Left kidney (tissue), 2 donors: ENCODE measurements around the gene ARFGAP1. TPM values are rescaled to one million over a fixed set of nuclear protein-coding genes. Genes with fewer than 3 reads are reported as not detected.

Experiments used
- DNase-seq: peaks from one replicate; pipeline ENCODE4 v3.0.0-alpha.2; 2013
- polyA plus RNA-seq: library from polyadenylated mRNA; unstranded; fragments of 120-200 nt; gene quantifications from one replicate; pipeline ENCODE4 v1.2.1, GENCODE V29; 2013; ENCODE audit not compliant: insufficient read length

ARFGAP1 gene
- polyA plus RNA-seq, 1 donor: 67.1 TPM

DNA sequence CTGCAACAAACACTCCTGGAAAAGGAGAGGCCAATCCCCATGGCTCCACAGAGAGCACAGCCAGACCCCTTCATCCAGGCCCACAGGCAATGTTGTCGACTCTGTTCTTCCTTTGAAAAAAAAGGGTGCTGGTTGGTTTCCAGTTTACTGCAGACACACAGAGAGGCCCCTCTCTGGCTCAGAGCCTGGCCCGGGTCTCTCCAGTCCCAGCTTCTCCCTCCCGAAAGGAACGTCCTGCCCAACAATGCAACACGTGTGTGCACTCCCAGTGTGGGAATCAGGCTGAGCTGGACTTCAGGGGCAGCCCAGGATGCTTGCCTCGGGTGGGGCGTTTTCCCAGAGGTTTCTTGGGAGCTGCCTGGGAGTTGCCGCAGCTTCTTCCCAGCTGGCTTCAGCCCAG is 13.8 kb upstream of the ARFGAP1 start:
- no peak for DNase-seq

DNA sequence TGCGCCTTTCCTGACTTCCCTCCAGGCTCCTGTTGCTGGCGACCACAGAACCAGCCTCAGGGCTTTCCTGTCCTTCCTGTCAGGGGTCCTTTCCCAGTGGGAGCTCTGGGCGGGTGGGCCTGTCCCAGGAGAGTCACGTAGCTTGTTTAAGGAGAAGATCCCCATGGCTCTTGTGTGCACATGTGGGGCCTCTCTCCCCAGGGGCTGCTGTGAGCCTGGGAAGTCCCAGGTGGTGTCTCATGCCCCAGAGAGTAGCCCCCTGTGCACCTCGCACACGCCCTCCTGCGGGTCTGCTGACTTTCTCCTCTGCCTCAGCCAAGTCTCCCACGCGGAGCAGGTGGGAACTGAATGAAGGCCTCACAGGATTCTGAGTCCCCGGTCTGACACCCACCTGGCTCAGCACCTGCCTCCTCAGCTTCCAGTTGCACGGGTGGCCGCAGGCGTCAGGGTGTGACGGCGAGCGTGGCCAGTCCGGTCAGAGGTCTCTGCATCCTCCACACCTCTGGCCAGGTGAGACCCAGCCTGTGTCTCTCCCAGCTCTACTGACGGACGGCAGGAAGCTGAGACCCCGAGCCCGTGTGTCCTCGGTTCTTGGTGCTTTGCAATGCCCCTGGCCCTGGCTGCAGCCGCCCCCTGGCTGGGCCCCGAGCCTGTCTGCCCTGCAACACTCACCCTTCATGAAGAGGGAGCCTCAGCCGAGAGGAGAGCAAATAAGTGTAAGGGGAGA is 12.7 kb upstream of the ARFGAP1 start:
- DNase-seq: no peak

DNA sequence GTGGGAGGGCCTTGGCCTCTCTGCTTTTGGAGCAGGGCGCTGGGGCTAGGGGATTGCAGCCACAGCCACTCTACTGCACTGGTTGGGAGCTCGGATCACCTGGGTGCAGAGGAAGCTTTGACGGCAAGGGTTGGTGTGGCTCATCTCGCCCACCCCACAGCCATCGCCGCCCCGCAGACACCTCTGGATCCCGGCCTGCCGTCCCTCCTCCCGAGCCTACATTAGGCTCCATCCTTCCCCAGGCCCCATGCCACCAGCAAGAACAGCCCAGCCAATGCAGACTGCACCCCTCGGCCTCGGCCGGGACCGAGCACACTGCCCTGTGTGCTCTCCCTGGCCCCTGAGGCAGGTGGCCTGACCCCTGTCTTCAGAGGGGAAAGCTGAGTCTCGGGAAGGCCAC is 12.1 kb upstream of the ARFGAP1 start:
- no peak for DNase-seq

DNA sequence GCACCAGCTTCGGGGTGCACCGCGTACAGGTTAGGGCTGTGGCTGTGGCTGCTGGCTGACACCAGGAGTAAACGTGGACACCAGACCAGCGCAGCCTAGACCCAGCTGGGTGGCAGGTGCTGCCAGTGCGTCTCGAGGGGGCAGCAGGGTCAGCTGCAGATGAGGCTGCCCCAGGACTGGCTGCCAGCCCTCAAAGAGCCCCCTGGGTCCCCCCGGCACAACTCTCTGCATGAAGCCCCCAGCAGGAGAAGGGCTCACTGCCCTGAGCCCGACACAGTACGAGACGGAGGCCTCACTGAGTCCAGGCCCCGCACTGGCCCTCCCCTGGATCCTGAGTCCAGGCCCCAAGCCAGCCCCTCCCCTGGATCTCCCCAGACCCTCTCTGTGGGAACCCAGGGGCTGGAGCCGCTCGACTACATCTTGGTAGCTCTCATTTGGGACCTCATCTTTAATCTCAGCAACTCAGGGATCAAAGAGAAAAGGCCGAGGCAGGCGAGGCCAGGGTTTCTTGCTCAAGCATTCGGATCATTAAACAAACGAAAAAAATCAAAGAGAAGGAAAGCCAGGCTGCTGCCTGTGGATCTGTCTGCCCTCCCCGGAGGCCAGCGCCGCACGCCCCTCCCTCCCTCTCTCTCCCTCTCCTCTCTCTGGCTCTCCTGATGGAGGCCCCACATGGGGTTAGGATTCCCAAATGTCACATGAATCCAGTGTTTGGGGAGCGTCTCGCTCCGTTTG is 11.4 kb upstream of the ARFGAP1 start:
- peak; percentile 75 for DNase-seq

DNA sequence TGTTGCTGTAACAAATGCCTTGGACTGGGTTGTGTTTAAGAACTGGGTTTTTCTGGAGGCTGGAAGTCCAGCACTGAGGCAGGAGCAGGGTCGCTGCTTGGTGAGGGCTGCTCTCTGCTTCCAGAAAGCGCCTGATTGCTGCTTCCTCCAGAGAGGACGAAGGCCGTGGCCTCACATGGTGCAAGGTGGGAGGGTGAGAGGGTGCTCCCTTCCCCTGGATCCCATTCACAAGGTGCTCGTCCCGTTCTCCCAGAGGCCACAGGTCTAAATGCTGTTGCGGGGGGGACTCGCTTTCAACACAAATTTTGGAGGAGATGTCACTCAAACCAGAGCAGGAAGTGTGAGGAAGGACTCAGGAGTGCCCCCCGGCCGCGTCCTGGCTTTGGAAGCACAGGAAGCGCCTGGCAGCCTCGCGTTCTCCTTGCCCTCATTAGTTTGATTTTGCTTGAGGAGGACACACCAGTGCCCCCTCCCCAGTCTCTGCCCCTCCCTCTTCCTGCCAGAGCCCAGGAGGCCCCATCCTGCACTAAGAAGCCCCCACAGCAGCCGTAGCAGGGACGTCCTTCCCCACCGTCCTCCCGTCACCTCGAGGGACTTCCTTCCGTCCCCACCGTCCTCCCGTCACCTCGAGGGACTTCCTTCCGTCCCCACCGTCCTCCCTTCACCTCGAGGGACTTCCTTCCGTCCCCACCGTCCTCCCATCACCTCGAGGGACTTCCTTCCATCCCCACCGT is 10.7 kb upstream of the ARFGAP1 start:
- no peak for DNase-seq

DNA sequence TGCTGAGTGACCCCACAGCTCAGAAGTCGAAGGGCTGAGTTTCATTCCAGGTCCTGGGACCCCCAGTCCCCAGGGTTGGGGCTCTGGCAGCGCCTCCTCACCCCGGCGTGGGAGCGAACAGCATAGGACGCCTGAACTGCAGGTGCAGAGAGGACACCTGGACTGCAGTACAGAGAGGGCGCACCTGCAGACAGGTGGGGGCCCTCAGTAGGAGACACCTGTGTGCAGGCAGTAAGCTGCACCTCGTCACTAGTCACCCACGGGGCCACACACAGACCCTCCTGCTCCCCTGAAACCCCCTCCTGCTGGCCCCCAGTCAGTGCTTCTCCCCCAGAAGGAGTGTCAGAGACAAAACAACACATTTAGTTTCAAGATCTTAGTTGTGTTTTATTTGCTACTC is 9.8 kb upstream of the ARFGAP1 start:
- no peak for DNase-seq

DNA sequence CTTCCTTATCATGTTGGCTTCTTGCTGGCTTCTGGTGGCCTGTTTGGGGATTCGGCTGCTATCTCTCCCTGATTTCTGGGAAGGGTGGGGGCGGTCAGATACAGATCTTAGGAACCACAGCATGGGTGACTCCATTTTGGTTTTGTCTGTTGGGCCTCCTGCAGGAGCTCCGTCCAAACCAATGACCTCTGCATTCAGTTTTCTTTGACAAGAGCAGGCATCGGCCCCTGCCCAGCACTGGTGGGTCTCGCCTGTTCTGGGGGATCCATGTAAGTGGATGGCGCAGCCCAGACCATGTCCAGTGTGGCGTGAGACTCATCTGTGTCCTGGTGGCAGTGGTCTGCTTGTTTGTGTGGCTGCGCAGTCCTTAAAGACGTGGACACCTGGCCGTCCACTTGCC is 8.6 kb upstream of the ARFGAP1 start:
- DNase-seq: no peak

DNA sequence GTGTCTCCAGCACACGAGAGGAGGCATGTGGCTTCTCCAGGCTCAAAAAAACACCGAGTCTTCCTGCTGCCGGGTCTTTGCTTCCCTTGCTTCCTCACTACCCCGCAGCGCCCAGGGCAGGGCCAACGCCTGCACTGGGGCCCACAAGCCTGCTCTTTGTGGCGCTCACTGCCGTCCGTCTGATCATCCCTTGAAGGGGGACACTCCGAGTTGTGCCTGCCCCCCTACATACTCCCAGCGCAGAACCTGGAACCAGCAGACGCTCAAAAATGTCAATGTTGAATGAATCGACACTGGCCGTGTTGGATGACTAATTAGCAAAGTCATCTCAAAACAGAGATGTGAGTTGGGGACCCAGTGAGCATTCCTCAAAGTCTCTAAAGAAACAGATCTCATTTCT is 8.1 kb upstream of the ARFGAP1 start:
- DNase-seq: no peak

DNA sequence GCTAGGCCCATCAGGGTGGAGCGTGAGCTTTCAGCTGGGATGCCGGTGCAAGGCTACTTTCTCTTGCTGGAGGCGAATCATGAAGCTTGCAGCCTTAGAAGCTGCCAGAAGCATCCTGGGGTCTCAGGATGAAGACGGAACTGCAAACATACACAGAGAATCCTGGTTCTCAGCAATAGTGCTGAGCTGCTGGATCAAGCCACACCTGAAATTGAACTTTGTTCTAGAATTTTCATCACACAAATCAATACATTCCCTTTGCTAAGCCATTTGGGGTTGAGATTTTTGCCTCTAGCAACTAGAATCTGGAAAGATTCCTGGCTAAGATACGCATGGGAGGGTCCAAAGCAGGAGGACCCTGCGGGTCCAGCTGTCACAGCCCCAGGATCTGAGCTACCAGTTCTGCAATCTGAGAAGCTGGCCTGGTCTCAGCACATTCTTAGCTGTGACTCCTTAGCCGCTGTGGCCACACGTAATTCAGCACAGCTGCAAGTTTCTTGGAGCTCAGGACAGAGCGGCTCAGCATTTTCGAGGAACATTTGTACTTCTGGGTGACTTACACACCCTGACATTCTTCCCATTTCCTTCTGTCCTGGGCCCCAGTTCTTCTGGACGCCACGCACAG is 6.6 kb upstream of the ARFGAP1 start:
- no peak for DNase-seq

DNA sequence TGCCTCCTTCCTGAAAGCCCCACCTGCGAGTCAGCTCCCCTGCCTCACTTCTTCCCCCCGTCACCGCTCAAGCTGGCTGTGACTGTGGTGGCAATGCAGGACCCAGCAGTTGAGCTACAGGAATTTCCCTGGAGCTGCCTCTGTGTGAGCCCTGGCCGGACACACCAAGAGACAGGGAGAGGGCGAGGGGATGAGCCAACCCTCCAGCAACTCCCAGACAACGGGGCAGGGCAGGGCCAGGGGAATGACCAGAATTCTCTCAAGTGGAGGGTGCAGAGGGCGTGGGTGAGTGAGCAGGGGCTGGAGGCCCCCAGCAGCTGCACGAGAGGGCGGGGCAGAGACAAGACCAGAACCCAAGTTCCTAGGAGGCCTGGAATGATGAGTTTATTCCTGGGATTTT is 4.9 kb upstream of the ARFGAP1 start:
- DNase-seq: no peak

DNA sequence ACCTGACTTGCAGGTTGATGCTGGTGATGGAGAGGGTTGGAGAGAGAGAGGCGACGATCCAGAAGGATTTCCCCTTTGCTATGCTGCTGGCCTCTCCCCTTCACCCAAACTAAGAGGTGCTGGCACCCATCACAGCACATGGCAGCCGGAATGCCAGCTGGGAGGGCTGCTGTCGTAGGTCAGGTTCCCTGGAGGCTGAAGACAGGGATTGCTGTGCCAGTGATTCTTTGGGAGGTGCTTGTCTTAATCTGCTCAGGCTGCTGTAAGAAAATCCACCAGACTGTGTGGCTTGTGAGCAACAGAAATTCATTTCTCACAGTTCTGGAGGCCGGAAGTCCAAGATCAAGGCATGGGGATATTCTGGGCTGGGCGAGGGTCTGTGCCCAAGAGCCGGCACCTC is 4.4 kb upstream of the ARFGAP1 start:
- DNase-seq: no peak

DNA sequence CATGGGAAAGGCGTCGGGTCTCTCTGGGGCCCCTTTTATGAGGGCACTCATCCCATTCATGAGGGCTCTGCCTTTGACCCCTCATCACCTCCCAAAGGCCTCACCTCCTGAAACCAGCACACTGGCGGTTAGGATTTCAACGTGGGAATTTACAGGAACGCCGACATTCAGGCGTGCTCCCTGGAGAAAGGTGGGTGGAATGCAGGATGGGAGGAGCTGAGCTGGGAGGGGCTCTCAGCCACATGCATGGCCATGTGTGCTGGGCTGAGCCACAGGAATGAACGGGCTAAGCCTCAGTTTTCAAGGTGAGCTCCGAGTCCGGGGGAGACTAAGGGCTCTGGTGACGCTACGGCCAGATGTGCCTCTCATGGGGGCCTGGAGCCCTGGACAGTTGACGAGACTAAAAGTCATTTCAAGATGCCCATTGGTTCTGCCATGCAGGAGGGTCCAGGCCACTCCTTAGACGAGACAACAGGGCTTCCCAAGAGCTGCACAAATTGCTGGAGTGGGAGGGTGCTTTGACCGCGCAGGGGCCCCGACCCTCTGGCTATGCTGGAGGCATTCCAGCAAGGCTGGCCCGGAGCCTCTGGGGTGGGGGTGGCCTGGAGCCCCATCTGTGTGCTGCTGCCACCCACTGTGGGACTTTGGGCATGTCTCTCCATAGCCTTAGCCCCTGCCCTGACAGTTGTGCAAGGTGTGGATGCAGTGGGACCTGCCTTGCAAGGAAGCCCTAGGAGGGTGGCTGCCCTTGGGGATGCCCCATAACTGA is 3.8 kb upstream of the ARFGAP1 start:
- DNase-seq: no peak

DNA sequence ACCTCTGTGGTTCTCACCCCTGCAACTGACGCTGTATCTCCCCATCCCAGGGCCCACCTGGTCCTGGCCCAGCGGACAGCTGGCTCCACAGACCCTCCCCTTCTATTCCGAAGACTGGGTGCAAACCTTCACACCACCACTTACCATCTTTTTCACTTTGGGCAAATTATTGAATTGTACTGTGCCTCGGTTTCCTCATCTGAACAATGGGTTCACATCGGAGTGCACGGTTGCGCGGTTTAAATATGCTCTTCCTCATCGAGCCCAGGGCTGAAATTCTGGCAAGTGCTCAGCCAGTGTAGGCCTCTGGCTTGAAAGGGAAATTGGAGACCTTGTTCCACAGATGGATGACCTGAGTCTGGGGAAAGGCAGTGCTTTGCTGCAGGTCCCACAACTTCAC is 2.9 kb upstream of the ARFGAP1 start:
- DNase-seq: no peak

DNA sequence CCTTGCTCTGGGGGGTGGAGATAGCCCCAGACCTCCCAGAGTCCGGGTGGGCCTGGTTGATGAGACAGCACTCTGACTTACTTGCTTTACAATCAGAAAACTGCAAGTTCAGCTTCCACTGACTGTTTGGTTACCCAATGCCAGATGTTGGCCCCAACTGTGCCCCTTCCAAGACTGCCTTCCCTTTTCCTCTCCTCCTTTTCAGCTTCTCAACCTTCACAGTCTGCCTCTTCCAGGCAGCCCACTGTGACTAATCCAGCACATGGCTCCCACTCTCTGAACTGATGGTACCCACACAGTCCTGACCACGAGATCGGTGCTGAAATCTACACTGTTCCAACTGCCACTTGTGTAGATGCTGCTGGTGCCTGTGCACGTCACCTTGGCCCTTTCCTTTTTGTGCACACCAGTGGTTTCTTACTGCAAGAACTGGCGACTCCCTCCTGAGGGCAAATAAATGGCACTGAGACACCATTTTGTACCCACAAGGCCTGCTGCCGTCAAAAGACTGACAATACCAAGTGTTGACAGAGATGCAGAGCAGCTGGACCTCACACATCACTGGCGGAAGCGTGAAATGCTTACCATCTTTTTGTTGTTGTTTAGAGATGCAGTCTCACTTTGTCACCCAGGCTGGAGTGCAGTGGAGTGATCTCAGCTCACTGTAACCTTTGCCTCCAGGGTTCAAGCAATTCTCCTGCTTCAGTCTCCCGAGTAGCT is 1.8 kb upstream of the ARFGAP1 start:
- DNase-seq: no peak

DNA sequence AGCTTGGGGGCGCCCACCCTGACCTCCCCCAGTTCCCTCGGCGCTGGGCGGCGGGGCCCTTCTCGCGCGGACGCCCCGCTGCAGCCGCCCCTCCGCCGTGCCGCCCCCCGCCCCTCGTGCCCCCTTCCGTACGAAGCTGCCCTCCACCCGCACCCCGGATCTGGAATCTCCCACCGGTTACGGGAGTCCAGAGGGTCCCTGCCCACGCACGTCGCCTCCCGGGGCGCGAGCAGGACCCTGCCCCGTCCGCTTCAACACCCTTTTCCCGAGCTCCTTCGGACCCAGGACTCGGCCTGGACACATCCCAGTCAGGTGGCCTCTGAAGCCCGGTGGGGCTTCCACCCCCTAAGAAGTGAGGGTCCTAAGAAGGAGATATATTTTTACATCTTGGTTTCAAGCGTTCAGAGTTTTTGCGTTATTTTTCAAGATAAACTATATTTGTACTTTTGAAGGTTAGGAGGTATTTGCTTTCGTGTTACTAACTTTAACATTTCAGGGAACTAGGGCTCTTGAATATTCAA is 506 bp downstream of the ARFGAP1 start:
- no peak for DNase-seq

DNA sequence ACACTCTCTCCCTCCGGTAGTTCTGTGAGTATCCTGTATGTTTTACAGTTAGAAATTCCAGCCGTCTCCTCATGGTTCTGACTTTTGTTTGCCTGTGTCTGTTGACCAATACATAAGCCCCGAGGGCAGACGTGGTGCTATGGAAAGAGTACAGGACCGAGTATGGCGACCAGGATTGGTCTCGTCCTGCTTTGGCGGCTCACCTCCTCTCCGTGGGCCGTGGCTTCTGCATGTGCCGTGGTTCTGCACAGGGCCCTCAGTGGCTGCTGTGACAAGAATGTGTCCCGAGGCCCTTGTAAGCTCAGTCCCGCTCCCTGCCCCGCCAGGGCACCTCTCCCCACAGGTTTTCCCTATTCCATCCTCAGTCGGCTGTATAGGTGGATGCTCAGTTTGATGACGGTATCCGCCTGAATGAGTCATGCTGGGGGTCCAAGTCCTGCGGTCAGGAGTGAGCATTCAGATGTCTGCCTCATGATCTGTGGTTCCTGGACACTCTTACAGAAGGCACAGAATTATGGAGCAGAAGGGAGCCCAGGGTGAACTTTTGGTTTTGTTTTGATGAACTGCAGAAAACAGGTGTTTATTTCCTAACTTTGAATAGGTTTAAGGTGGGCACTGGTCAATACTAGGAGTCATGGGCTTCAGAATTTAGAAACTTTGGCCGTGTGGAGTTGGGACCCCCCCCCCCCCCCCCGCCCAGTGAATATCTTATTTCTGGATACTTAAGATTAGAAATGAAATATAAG is 1.2 kb downstream of the ARFGAP1 start:
- no peak for DNase-seq

DNA sequence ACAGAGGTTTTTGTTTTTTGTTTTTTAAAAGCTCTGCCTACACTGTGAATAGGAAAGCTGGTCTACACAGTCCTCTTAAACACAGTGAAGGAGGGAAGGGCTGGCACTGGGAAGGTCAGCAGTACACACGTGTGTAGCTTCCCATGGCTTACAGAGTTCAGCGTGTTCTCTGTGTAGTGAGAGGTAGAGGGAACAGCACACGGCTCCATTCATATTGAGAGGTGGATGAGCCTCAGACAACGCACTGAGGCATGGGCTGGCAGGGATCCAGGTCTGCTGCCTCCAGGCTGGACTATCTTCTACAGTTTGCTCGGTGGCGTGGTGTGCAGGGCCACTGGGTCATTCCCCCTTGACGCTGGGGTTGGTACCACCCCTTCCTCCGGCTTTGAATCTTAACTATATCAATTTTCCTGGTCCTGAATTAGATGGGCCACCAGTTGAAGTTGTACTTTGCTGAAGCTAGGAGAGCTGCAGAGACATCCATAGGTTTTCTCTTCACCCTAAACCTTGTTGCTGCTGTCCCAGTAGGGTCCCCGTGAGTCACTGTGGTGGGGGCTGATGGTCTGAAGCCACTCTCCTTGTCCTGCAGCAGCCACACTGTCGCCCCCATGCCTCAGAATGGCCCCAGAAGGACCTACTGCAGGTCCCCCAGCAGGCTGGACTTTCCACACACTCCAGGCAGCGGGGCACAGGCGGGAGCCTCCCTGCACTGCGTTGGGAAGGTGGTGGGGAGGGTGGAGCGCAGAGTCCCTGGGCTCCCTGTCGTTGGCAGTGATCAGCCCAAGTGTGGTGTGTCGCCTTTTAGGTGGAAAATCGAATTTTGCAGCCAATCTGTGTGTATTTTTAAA is 2.0 kb downstream of the ARFGAP1 start:
- DNase-seq: no peak

DNA sequence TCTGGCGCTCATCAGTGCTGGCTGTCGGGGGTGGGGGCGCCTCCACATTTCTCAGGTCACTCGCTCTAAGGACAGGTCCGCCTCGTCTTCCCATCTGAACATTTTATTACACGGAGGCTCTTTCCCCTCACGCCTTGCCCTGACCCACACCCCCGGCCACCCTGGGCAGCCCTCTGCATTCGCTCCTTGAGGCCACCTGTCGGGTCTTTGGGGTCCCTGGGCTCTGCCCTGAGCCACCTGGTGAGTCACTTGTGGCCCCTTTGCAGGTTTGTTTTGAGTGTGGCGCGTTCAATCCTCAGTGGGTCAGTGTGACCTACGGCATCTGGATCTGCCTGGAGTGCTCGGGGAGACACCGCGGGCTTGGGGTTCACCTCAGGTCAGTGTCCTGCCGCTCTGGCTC is 3.2 kb downstream of the ARFGAP1 start:
- no peak for DNase-seq

DNA sequence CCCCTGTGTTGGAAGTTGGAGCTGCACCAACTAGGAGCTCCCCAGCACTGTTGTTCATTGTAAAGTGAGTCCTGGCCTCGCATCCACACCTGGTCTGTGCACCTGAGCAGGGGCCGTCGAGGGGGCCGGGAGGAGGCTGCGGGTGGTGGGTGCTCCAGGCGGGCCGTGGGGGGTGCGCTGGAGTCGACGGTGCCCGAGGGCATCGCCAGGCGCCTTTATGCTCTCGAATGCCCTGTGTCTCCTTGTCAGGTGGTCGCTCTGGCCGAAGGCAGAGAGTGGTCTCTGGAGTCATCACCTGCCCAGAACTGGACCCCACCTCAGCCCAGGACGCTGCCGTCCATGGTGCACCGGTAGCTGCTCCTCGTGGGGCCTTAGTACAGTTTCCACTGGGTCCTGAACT is 4.3 kb downstream of the ARFGAP1 start:
- DNase-seq: no peak
